Heart right ventricle (tissue), 16 donors: ENCODE measurements around the gene SMIM33. TPM values are rescaled to one million over a fixed set of nuclear protein-coding genes. Genes with fewer than 3 reads are reported as not detected.
"Not testable (repeated sequence)": the region's sequence is repeated elsewhere in the genome, so short reads cannot be mapped to it uniquely, and the experiment has no call there.

Experiments used
- ATAC-seq, 8 donors: fragments of 200-7000 bp; cut with Tn5 transposase; one replicate each; pipeline ENCODE4 v1.9.1; 2020; ENCODE audit warnings: mild to moderate bottlenecking in 8 of 8, moderate library complexity in 8 of 8, moderate number of reproducible peaks in 1 of 8
- DNase-seq, 2 donors: peaks; one replicate each; pipeline ENCODE4 v3.0.0-alpha.2; 2020
- H3K27ac ChIP-seq, 10 donors: fragments of 200-600 bp; sonication (generic) in 2 of 10; one replicate each; pipeline versions ENCODE4 v1.5.0 to v1.8.0; 2020 to 2022; ENCODE audit warnings: mild to moderate bottlenecking in 3 of 10
- H3K27me3 ChIP-seq, 7 donors: fragments of 200-600 bp; one replicate each; pipeline ENCODE4 v1.8.0; 2021 to 2022; ENCODE audit warnings: mild to moderate bottlenecking in 2 of 7
- H3K36me3 ChIP-seq, 9 donors: fragments of 200-600 bp; sonication (generic) in 1 of 9; one replicate each; pipeline versions ENCODE4 v1.5.0 to v1.8.0; 2020 to 2022; ENCODE audit warnings: mild to moderate bottlenecking in 2 of 9
- H3K4me1 ChIP-seq, 9 donors: fragments of 200-600 bp; sonication (generic) in 1 of 9; one replicate each; pipeline versions ENCODE4 v1.5.0 to v1.8.0; 2020 to 2022; ENCODE audit warnings: mild to moderate bottlenecking in 4 of 9
- H3K4me3 ChIP-seq, 10 donors: fragments of 200-600 bp; sonication (generic) in 2 of 10; one replicate each; pipeline versions ENCODE4 v1.5.0 to v1.8.0; 2020 to 2022; ENCODE audit warnings: mild to moderate bottlenecking in 7 of 10, moderate library complexity in 2 of 10
- H3K9me3 ChIP-seq, 11 donors: fragments of 200-600 bp in 10 of 11; sonication (generic) in 2 of 11; one replicate each; pipeline versions ENCODE4 v1.5.0 to v1.8.0; 2013 to 2022; ENCODE audit warnings: mild to moderate bottlenecking in 2 of 11, control low read depth in 1 of 11, moderate library complexity in 1 of 11
- WGBS, 2 donors: extraction: QIAGEN DNeasy Blood & Tissue Kit; methylation state at CpG; one replicate each; pipeline ENCODE4 v1.1.7; 2013; ENCODE audit warnings: inconsistent platforms in 1 of 2; 5-methylcytosine and 5-hydroxymethylcytosine counted together
- intact Hi-C, 10 donors: fragments of 100-400 bp; cut with DNase I; formaldehyde crosslinking; loops; one replicate each; pipeline versions ENCODE4 v1.11.1 to v1.14.2; 2022
- polyA plus RNA-seq, 2 donors: library from polyadenylated mRNA; stranded (reverse); fragments of 200-250 nt; gene quantifications; one replicate each; pipeline ENCODE4 v1.2.3, GENCODE V29; 2013
- total RNA-seq, 10 donors: library from RNA; stranded (reverse); fragmentation: NEBNext Ultra II Directional in 3 of 10; extraction: Animal tissue kit (Norgen Biotek cat#: 25700) in 3 of 10; gene quantifications; one replicate each; pipeline versions ENCODE4 v1.2.1 to v1.2.4, GENCODE V29; 2021 to 2023
- TF ChIP-seq, protein P1 (sequence below), 9 donors: fragments of 200-600 bp; sonication (generic) in 2 of 9; IDR thresholded peaks; one replicate each; pipeline versions ENCODE4 v1.5.0 to v1.8.0; 2021 to 2022; ENCODE audit warnings: antibody characterized with exemption in 9 of 9, mild to moderate bottlenecking in 5 of 9, moderate library complexity in 1 of 9
- donor health status: Arrhythmogenic right ventricular cardiomyopathy.
- donor health status: ischemic (EF 13 %, LVEDD 7.1; RV severe dilation, severe dysfunction).
- donor health status: healthy with polysubstance abuse.
- donor health status: DM: no; HTN: yes; CAD: no.
- donor health status: DM: no; HTN: no; CAD: no.
- donor health status: ischemic (EF 25% LVEDD 6.9; RV normal size, moderate dysfunction).
- donor health status: ischemic (EF 25% LVEDD 5.7; RV mildly dilated, moderate dysfunction).
- donor health status: healthy.
- donor health status: DM: yes; HTN: yes; CAD: no.
- donor health status: Ischemic cardiomyopathy.
- donor health status: ischemic (EF 35%, LVEDD 5.7; RV mildly dilated, moderate dysfunction).
- donor health status: nonischemic (EF 11% LVEDD 7.7; RV severe dilation, severe dysfunction).
- donor health status: DM: yes; HTN: yes; CAD: no.
- donor health status: PGD.
- donor health status: ischemic (EF 29% LVEDD 5.4; RV normal size, mild dysfunction).
- donor health status: nonischemic (EF 23%, LVEDD 6.1; RV moderate dilation, normal function).

SMIM33 gene
- total and polyA plus RNA-seq, 12 donors, result not detected

DNA sequence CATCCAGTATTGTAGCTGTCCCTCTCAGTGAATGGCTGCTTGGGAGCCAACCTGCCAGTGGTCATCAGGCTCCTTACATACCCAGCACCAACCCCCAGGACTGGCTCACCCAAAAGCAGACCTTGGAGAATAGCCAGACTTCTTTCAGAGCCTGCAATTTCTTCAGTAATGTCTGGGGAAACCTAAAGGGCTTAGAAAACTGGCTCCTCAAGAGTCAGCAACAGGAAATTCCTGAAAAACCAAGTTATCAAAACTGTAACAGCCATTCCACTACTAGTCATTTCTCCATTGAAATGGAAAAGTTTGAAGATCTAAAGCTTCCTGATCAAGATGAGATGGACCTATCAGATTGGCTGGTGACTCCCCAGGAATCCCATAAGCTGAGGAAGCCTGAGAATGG lies 24.0 kb downstream of the SMIM33 start:
- intact Hi-C loops, result no loop called here

DNA sequence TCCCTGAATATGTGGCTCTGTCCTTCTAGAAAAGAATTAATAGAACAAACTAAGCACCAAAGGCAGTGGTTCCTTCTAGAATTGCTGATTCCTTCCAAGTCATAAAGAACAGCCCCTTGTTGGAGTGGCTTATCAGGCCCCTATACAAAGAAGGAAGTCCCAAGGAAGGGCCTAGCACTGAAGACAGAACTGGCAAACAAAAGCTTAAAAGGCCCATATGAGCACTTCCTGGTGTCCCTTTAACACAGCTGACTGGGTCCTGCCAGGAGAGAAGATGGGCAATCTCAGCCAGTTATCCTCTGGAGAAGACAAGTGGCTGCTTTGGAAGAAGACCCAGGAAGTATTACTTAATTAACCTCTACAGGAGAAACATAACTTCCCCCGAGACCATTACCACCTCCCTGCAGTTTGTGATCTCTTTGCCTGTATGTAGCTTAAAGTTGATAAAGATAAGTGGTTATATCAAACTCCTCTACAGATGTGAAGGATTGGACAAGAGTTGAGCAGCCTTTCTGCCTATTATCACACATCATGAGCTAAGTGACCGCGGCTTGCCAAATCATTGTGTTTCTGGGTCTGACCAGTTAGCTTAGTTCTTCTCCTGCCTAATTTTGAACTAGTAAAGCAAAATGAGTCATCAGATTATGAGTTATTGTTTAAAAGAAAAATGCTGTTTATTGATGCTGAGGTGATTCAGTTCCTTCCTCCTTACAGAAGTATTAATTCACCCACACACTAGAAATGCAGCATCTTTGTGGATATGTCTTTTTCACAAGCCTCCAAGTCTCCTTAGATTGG lies 25.0 kb downstream of the SMIM33 start:
- 71 to 76% methylated on average over 3 of the region's 3 CpGs for WGBS, 2 donors
- H3K27ac ChIP-seq, result peak overlapping the region in 6 of 10 donors; percentile 12 to 75 (median 40)
- no peak overlapping the region for H3K4me3 ChIP-seq
- H3K27me3 ChIP-seq, result no peaks in the 10 kb centered on the region
- no peaks in the 10 kb centered on the region for H3K9me3 ChIP-seq
- DNase-seq (no peak), ATAC-seq (peak in 4 of 8 donors; percentile 46 to 55 (median 48))
- peaks cover 9 to 31% (median 22%) of the 10 kb centered on the region in 9 donors for H3K4me1 ChIP-seq
- intact Hi-C loops, result no loop called here
- TF ChIP-seq, protein P1, sequence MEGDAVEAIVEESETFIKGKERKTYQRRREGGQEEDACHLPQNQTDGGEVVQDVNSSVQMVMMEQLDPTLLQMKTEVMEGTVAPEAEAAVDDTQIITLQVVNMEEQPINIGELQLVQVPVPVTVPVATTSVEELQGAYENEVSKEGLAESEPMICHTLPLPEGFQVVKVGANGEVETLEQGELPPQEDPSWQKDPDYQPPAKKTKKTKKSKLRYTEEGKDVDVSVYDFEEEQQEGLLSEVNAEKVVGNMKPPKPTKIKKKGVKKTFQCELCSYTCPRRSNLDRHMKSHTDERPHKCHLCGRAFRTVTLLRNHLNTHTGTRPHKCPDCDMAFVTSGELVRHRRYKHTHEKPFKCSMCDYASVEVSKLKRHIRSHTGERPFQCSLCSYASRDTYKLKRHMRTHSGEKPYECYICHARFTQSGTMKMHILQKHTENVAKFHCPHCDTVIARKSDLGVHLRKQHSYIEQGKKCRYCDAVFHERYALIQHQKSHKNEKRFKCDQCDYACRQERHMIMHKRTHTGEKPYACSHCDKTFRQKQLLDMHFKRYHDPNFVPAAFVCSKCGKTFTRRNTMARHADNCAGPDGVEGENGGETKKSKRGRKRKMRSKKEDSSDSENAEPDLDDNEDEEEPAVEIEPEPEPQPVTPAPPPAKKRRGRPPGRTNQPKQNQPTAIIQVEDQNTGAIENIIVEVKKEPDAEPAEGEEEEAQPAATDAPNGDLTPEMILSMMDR (IDR thresholded peaks at IDR 0.05), result no peak
- no peaks in the 10 kb centered on the region for H3K36me3 ChIP-seq

More for the DNA sequence above, 24.0 kb downstream of the SMIM33 start:
- DNase-seq (no peak), ATAC-seq (no peak)
- H3K27ac ChIP-seq, result peak overlapping the region in 1 of 10 donors; percentile 62
- H3K4me1 ChIP-seq, result peaks cover 9 to 31% (median 22%) of the 10 kb centered on the region in 9 donors
- H3K36me3 ChIP-seq, result no peaks in the 10 kb centered on the region
- no peaks in the 10 kb centered on the region for H3K27me3 ChIP-seq
- TF ChIP-seq, protein P1 (IDR thresholded peaks at IDR 0.05), result no peak
- no peaks in the 10 kb centered on the region for H3K9me3 ChIP-seq
- H3K4me3 ChIP-seq, result no peak overlapping the region

DNA sequence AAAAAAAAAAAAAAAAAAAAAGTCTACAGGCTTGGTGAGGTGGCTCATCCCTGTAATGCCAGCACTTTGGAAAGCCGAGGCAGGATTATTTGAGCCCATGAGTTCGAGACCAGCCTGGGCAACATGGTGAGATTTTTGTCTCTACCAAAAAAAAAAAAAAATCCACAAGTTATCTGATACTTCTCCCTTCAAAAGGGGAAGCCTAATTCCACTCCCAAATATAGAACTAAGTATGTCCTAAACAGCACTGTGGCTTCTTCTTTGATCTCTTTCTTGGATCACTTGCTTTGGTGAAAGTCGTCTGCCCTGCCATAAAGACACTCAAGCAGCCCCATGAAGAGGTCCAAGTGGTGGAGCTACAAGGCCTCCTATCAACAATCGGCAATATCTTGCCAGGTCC lies 30.6 kb downstream of the SMIM33 start:
- DNase-seq, result no peak
- no peak for ATAC-seq
- H3K36me3 ChIP-seq, result no peaks in the 10 kb centered on the region
- TF ChIP-seq, protein P1 (IDR thresholded peaks at IDR 0.05), result no peak
- no peak overlapping the region for H3K27ac ChIP-seq
- no peak overlapping the region for H3K4me3 ChIP-seq
- H3K4me1 ChIP-seq, result peaks cover 0 to 9% (median 0%) of the 10 kb centered on the region in 9 donors
- H3K9me3 ChIP-seq, result peaks cover 0 to 15% (median 0%) of the 10 kb centered on the region in 11 donors
- intact Hi-C loops, result no loop called here
- H3K27me3 ChIP-seq, result no peaks in the 10 kb centered on the region
- 92 to 94% methylated on average over 4 of the region's 4 CpGs for WGBS, 2 donors

DNA sequence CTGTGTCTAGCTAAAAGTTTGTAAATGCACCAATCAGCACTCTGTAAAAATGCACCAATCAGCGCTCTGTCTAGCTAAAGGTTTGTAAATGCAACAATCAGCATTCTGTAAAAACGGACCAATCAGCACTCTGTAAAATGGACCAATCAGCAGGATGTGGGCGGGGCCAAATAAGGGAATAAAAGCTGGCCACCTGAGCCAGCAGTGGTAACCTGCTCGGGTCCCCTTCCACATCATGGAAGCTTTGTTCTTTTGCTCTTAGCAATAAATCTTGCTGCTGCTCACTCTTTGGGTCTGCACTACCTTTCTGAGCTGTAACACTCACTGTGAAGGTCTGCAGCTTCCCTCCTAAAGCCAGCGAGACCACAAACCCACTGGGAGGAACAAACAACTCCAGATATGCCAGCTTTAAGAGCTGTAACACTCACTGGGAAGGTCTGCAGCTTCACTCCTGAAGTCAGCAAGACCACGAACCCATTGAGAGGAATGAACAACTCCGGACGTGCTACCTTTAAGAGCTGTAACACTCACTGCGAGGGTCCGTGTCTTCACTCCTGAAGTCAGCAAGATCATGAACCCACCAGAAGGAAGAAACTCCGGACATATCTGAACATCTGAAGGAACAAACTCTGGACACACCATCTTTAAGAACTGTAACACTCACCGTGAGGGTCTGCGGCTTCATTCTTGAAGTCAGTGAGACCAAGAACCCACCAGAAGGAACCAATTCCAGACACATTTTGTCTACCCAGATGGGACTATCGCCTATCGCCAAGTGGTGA lies 32.4 kb downstream of the SMIM33 start:
- peaks cover 0 to 15% (median 0%) of the 10 kb centered on the region in 11 donors for H3K9me3 ChIP-seq
- DNase-seq, H3K27me3 ChIP-seq, H3K36me3 ChIP-seq, ATAC-seq, H3K4me3 ChIP-seq, H3K4me1 ChIP-seq, intact Hi-C loops, H3K27ac ChIP-seq: not testable (repeated sequence)
- 91 to 92% methylated on average over 15 of the region's 15 CpGs for WGBS, 2 donors

DNA sequence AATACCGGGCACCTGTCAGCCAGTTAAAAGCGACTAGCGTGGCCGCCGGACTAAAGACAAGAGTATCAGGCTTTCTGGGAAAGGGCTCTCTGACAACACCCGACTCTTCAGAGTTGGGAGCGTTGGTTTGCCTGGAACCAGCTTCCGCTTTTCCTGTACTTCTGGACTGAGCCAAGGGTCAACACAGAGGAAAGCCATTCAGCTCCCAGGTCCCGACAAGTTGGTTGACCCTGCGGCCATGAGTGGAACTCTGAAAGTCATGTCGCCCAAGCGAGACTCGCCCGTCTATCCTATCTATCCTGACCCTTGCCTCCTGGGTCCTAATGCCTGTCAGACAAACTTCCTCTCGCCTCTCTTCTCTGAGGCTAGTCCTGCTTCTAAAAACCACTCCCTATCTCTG lies 33.1 kb downstream of the SMIM33 start:
- intact Hi-C loops, H3K36me3 ChIP-seq, H3K27ac ChIP-seq, H3K4me1 ChIP-seq, DNase-seq, H3K27me3 ChIP-seq, H3K4me3 ChIP-seq, ATAC-seq: not testable (repeated sequence)
- peaks cover 0 to 15% (median 0%) of the 10 kb centered on the region in 11 donors for H3K9me3 ChIP-seq
- 76 to 83% methylated on average over 15 of the region's 15 CpGs for WGBS, 2 donors

DNA sequence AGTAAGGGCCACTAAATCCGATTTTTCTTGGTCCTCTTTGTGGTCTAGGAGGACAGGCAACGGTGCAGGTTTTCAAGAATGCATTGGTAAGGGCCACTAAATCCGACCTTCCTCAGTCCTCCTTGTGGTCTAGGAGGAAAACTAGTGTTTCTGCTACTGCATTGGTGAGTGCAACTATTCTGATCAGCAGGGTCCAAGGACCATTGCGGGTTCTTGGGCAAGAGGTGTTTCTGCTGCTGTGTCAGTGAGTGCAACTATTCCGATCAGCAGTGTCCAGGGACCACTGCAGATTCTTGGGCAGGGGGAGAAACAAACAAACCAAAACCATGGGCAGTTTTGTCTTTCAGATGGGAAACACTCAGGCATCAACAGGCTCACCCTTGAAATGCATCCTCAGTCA lies 33.9 kb downstream of the SMIM33 start:
- H3K4me3 ChIP-seq, ATAC-seq, H3K27me3 ChIP-seq, intact Hi-C loops, H3K36me3 ChIP-seq, H3K4me1 ChIP-seq, DNase-seq, H3K27ac ChIP-seq: not testable (repeated sequence)
- 76 to 81% methylated on average over 5 of the region's 5 CpGs for WGBS, 2 donors
- peaks cover 0 to 15% (median 0%) of the 10 kb centered on the region in 11 donors for H3K9me3 ChIP-seq
